ENCODE results near the gene C3orf80. TPM values are rescaled to one million over a fixed set of nuclear protein-coding genes. Genes with fewer than 3 reads are reported as not detected.
"Not testable (repeated sequence)": the region's sequence is repeated elsewhere in the genome, so short reads cannot be mapped to it uniquely, and the experiment has no call there.

C3orf80 gene
- polyA plus RNA-seq, 1 experiment = 0.11 TPM

- DNase-seq (ENCODE audit: low read depth) = no peak
- CTCF ChIA-PET = interaction anchor here (1.1 kb wide), 1 partner anchor 55 kb away, joined by 3 read pairs; no protein-coding TSS in a partner anchor
- POLR2A ChIA-PET = no interaction called here
- H3K27me3 ChIP-seq (ENCODE audit: control insufficient read depth, insufficient read depth, low read length) = peaks cover 23% of the 10 kb centered on the region
- TF ChIP-seq, protein P1, sequence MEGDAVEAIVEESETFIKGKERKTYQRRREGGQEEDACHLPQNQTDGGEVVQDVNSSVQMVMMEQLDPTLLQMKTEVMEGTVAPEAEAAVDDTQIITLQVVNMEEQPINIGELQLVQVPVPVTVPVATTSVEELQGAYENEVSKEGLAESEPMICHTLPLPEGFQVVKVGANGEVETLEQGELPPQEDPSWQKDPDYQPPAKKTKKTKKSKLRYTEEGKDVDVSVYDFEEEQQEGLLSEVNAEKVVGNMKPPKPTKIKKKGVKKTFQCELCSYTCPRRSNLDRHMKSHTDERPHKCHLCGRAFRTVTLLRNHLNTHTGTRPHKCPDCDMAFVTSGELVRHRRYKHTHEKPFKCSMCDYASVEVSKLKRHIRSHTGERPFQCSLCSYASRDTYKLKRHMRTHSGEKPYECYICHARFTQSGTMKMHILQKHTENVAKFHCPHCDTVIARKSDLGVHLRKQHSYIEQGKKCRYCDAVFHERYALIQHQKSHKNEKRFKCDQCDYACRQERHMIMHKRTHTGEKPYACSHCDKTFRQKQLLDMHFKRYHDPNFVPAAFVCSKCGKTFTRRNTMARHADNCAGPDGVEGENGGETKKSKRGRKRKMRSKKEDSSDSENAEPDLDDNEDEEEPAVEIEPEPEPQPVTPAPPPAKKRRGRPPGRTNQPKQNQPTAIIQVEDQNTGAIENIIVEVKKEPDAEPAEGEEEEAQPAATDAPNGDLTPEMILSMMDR (IDR thresholded peaks at IDR 0.05; ENCODE audit: insufficient read depth, low read depth, low read length) = no peak
- H3K4me3 ChIP-seq (ENCODE audit: low read depth, low read length) = no peak overlapping the region
- no peaks in the 10 kb centered on the region for H3K36me3 ChIP-seq (ENCODE audit: control insufficient read depth, insufficient read depth, low read length)
Observed at GRCh38 chr3:160224256-160224655, 966 bp upstream of the C3orf80 start.

DNA sequence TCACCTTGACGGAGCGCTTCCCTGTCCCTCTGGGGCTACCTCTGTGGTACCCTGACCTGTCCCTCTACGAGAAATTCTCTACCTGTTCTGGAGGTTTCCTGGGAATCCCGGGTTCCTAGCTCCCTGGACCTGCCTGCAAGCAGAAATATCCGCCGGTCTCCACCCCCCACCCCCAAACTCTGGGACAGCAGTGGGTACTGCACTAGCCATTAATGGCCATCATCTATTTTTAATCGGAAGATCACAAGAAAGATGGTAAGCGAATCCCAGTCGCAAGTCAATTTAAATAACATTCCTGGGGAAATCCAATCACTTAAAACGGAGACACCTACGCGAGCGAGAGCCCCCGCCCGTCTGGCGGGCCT lies 429 bp upstream of the C3orf80 start:
- Histone ChIP-seq H3K27me3 (ENCODE audit: control insufficient read depth, insufficient read depth, low read length) (peaks cover 23% of the 10 kb centered on the region), H3K36me3 (ENCODE audit: control insufficient read depth, insufficient read depth, low read length) (no peaks in the 10 kb centered on the region), H3K4me3 (ENCODE audit: low read depth, low read length) (peak overlapping the region; percentile 46)
- no peak for DNase-seq (ENCODE audit: low read depth)
- POLR2A ChIA-PET = interaction anchor here (0.7 kb wide), 1 partner anchor 197 kb away, joined by 3 read pairs; no protein-coding TSS in a partner anchor
- TF ChIP-seq, protein P1 (IDR thresholded peaks at IDR 0.05; ENCODE audit: insufficient read depth, low read depth, low read length) = no peak
- CTCF ChIA-PET = interaction anchor here (1.8 kb wide), 1 partner anchor 9 kb away, joined by 7 read pairs; no protein-coding TSS in a partner anchor

DNA sequence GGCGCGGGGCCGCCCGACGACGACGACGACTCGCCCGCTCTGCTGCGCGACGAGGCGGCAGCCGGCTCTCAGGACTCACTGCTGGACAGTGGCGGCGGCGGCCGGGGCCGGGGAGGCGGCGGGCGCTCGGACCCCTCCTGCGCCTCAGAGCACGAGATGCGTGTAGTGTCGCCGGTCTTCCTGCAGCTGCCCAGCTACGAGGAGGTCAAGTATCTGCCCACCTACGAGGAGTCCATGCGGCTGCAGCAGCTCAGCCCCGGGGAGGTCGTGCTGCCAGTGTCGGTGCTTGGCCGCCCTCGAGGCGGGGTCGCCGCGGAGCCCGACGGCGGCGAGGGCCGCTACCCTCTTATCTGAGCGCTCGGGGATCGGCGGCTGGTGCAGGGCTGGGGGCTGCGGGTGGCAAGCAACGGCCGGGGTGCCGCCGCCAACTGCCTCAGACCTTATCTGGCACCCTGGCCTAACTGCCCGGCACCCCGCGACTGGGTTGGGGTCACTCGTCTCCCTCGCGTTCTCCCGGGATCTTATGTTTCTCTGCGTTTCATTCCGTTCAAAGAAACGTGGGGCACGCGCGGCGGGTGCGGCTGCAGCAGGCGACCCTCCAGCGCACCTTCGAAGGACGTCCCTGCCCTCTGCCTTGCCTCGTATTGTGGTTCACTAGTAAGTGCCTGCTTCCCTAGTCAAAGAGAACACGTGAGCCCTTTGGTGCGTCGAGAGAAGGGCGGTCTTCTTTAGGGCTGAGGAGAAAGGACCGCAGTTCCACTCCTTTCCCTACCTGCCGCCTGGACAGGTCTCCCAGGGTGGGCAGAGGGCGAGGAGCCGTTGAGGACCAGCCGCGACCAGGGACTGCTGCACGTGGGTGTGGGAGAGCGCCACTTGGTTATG lies 1.0 kb downstream of the C3orf80 start:
- Histone ChIP-seq H3K36me3 (ENCODE audit: control insufficient read depth, insufficient read depth, low read length) (no peaks in the 10 kb centered on the region), H3K27me3 (ENCODE audit: control insufficient read depth, insufficient read depth, low read length) (peaks cover 20% of the 10 kb centered on the region), H3K4me3 (ENCODE audit: low read depth, low read length) (peak overlapping the region; percentile 46)
- TF ChIP-seq, protein P1 (IDR thresholded peaks at IDR 0.05; ENCODE audit: insufficient read depth, low read depth, low read length) = no peak
- no peak for DNase-seq (ENCODE audit: low read depth)
- POLR2A ChIA-PET = no interaction called here
- CTCF ChIA-PET = interaction anchor here (0.7 to 1.8 kb wide), 3 partner anchors 10 to 191 kb away, joined by 3 to 7 read pairs (median 3); no protein-coding TSS in a partner anchor

GRCh38 chr3:160227419-160227818 lies 2.2 kb downstream of the C3orf80 start:
- CTCF ChIA-PET = no interaction called here
- POLR2A ChIA-PET = no interaction called here
- H3K4me3 ChIP-seq (ENCODE audit: low read depth, low read length) = no peak overlapping the region
- no peak for DNase-seq (ENCODE audit: low read depth)
- H3K36me3 ChIP-seq (ENCODE audit: control insufficient read depth, insufficient read depth, low read length) = no peaks in the 10 kb centered on the region
- peaks cover 17% of the 10 kb centered on the region for H3K27me3 ChIP-seq (ENCODE audit: control insufficient read depth, insufficient read depth, low read length)
- TF ChIP-seq, protein P1 (IDR thresholded peaks at IDR 0.05; ENCODE audit: insufficient read depth, low read depth, low read length) = no peak

DNA sequence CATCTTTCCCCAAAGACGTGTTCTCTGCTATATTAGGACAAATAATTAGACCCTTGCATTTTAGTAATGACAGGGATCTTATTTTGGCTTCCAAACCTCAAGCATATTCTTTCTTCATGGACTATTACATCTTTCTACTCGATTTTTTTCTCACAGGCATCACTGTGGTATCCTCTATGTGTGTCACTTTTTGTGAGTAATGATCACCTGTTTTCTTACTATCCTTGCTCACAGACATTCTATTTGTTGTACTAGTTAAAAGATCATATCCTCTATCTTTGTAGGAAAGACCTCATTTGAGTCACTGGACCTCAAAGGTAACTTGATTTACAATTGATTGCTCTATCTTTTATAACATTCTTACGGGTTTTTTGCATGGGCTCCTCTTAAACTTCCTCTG lies 6.8 kb downstream of the C3orf80 start:
- peaks cover under 1% of the 10 kb centered on the region; the same call in 1 of the 2 replicates for H3K27me3 ChIP-seq (ENCODE audit: control insufficient read depth, insufficient read depth, low read length)
- TF ChIP-seq, protein P1 (IDR thresholded peaks at IDR 0.05; ENCODE audit: insufficient read depth, low read depth, low read length) = no peak
- H3K36me3 ChIP-seq (ENCODE audit: control insufficient read depth, insufficient read depth, low read length) = no peaks in the 10 kb centered on the region
- DNase-seq (ENCODE audit: low read depth) = no peak
- POLR2A ChIA-PET = no interaction called here
- no peak overlapping the region for H3K4me3 ChIP-seq (ENCODE audit: low read depth, low read length)
- CTCF ChIA-PET = no interaction called here

GRCh38 chr3:160240719-160241118 lies 15.5 kb downstream of the C3orf80 start:
- DNase-seq (ENCODE audit: low read depth); H3K27me3 ChIP-seq (ENCODE audit: control insufficient read depth, insufficient read depth, low read length); H3K36me3 ChIP-seq (ENCODE audit: control insufficient read depth, insufficient read depth, low read length); H3K4me3 ChIP-seq (ENCODE audit: low read depth, low read length); POLR2A ChIA-PET; CTCF ChIA-PET: not testable (repeated sequence)

Measured in BJ (cell line).